A549 treated with AZD2906 at 1 μM for 4 hours (cell line): Measurements from ENCODE around the gene NFYB. TPM values are rescaled to one million over a fixed set of nuclear protein-coding genes. Genes with fewer than 3 reads are reported as not detected.

Source experiments
- total RNA-seq: library from RNA; stranded (reverse); fragments of 200-300 nt; extraction: Qiagen RNA extraction; gene quantifications from 5 replicates; pipeline ENCODE4 v1.2.3, GENCODE V29; 2022

Gene NFYB
- total RNA-seq, result 21.3 to 26.0 TPM (median 23.8 TPM) in 5 replicates

DNA sequence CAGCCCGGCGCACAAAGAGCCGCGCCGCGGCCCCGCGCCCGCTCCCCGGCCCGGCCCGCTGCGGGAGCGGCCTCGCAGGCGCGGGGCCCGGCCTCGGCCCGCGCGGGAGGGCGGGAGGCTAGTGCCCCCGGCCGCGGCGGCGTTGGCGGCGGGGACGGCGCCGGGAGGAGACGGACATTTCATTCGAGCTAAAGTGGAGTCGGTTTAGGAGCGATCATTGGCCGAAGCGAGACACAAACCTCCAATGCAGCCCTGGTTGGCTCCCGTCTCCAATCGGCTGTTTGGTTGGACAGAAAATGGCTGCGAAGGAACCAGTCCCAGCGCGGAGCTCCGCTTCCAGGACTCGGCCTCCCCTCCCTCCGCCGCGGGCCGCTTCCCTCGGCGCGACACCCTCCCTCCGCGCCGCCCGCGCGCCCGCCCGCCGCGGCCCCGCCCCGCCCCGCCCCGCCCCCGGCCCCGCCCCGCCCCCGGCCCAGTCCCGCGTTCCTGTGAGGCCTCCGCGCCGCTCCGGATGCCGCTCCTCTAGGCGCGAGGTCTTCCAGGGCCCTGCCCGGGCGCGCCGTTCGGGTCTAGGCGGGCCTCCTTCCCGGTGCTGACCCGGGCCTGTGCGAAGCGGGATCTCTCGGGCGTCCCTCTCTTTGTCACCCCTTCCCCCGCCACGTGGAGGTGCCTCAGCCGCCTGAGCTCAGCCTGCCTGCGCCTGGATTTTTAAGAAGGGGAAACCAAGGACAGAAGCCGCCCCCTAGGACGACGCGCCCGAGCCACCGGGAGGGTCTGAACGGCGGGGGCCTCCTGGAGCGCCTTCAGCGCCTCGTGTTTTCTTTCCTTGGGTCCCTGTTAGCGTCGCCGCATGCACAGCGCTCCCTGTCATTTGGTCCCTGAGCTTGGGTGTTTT, at the start of gene NFYB:
TSS of gene NFYB (minus strand) at position 309 of the 895 bp plus-strand sequence. CDS start 2,757 bp downstream, outside the sequence.

Other genes starting within 250 kb of the NFYB start
- gene HSP90B1, start 207.8 kb downstream of the NFYB start, total RNA-seq, result 499 to 692 TPM (median 561 TPM) in 5 replicates
- gene TDG, start 172.3 kb downstream of the NFYB start, total RNA-seq, result 21.5 to 31.5 TPM (median 25.0 TPM) in 5 replicates
- gene GLT8D2, start 88.0 kb downstream of the NFYB start, total RNA-seq, result 0.19 to 0.34 TPM (median 0.23 TPM) in 5 replicates
- 4.6 to 5.5 TPM (median 4.9 TPM) in 5 replicates for gene HCFC2, start 73.7 kb downstream of the NFYB start, total RNA-seq
- gene TXNRD1, start 77.6 kb upstream of the NFYB start, total RNA-seq, result 611 to 915 TPM (median 668 TPM) in 5 replicates
- gene EID3, start 165.5 kb upstream of the NFYB start, total RNA-seq, result 4.8 to 7.8 TPM (median 5.5 TPM) in 5 replicates